NCI-H187 treated with DMSO at 0.1 percent for 48 hours (cell line): ENCODE results near the gene PEAR1.

ENCODE experiments used
- DNase-seq: peaks from one replicate; lab custom pipeline; 2025; lab: John Stamatoyannopoulos, UW

PEAR1 gene, protein sequence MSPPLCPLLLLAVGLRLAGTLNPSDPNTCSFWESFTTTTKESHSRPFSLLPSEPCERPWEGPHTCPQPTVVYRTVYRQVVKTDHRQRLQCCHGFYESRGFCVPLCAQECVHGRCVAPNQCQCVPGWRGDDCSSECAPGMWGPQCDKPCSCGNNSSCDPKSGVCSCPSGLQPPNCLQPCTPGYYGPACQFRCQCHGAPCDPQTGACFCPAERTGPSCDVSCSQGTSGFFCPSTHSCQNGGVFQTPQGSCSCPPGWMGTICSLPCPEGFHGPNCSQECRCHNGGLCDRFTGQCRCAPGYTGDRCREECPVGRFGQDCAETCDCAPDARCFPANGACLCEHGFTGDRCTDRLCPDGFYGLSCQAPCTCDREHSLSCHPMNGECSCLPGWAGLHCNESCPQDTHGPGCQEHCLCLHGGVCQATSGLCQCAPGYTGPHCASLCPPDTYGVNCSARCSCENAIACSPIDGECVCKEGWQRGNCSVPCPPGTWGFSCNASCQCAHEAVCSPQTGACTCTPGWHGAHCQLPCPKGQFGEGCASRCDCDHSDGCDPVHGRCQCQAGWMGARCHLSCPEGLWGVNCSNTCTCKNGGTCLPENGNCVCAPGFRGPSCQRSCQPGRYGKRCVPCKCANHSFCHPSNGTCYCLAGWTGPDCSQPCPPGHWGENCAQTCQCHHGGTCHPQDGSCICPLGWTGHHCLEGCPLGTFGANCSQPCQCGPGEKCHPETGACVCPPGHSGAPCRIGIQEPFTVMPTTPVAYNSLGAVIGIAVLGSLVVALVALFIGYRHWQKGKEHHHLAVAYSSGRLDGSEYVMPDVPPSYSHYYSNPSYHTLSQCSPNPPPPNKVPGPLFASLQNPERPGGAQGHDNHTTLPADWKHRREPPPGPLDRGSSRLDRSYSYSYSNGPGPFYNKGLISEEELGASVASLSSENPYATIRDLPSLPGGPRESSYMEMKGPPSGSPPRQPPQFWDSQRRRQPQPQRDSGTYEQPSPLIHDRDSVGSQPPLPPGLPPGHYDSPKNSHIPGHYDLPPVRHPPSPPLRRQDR

GRCh38 chr1:156893048-156893953, at the start of gene PEAR1:
Gene PEAR1, plus strand, starts transcription at chr1:156893718. Its CDS starts 10,209 bp downstream, at chr1:156903927.
- no peak for DNase-seq

- DNase-seq = no peak
Measured at GRCh38 chr1:156844102-156844501, 49.4 kb upstream of the PEAR1 start.

DNA sequence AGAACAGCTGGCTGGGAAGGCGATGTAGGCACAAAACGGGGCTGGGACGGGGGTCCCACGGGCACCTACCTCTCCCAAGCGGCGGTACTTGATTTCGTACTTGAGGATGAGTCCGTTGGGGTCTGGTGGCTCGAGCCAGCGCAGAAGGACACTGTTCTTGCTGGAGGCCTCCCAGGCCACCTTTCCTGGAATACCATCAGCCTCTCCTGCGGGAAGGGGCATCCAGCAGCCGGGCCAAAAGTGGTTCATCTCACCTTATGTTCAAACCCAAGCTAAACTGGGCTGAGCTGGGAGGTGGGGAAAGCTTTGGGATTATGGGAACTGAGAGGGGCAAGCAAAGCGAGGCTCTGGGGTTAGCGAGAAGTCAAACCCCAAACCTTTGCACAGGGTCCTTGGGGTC, 48.9 kb upstream of the PEAR1 start:
- no peak for DNase-seq

GRCh38 chr1:156845055-156845952, 48.2 kb upstream of the PEAR1 start:
- no peak for DNase-seq

DNA sequence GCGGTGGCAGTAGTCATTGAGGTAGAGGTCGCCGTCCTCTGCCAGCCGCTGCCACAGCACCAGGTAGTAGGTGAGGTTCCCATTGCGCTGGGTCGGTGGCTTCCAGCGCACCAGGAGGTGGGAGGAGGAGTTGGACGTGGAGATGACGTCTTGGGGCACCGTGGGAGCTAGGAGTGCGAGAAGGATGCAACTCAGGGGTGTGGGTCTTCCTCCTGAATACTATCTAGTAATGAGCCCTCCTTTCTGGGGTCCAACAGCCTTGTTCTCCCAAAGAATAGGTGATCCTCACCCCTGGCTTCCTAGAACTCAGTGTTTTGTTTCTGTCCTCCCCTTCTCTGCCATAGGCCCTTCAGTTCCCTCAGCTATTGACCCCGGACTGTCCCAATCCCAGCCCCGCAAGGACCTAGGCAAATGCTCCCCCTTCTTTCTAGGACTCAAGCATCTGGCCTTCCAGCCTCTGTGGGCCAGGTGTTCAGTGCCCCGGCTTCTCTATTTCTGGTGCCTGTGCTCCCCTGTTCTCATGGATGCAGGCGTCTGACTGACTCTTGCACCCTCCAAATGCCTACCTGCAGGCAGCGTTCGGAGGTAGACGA, 47.5 kb upstream of the PEAR1 start:
- DNase-seq = no peak

- DNase-seq = no peak
Measured at GRCh38 chr1:156846643-156847042, 46.9 kb upstream of the PEAR1 start.

DNA sequence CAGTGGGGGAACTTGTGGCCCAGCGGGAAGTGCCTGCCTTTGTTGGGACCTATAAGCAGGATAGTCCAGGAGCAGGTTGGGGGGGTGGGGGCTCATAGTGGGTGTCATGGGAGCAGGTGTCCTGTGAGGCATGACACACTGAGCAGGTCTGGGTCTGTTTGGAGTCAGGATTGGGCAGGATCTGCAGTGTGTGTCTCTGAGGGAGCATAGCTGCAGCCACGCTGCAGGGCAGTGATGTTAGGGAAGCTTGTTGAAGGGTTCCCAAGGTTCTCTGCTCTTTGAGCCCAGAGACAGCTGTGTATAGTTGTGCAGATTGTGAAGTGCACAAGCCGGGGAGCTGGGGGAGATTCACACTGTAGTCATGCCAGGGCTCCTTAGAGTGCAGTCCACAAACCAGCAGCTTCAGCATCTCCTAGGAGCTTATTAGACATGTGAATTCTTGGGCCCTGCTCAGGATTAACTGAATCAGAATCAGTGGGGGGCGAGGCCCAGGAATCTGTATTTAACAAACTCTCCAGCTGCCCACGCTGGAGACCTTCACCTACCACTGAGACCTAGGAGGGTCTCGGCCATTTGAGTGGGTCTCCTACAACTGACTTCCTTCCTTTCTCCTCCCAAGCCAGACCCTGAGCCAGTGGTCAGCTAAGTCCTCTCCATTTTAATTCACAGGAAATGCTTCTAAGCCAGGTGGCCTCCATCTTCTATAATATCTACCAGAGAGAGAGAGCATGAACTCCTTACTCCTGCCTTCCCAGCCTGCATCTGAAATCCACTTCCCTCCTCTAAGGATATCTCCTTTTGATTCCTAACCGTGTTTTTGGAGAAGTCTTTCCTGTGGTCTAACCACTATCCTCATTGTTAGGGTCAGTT, 45.7 kb upstream of the PEAR1 start:
- DNase-seq = no peak

DNA sequence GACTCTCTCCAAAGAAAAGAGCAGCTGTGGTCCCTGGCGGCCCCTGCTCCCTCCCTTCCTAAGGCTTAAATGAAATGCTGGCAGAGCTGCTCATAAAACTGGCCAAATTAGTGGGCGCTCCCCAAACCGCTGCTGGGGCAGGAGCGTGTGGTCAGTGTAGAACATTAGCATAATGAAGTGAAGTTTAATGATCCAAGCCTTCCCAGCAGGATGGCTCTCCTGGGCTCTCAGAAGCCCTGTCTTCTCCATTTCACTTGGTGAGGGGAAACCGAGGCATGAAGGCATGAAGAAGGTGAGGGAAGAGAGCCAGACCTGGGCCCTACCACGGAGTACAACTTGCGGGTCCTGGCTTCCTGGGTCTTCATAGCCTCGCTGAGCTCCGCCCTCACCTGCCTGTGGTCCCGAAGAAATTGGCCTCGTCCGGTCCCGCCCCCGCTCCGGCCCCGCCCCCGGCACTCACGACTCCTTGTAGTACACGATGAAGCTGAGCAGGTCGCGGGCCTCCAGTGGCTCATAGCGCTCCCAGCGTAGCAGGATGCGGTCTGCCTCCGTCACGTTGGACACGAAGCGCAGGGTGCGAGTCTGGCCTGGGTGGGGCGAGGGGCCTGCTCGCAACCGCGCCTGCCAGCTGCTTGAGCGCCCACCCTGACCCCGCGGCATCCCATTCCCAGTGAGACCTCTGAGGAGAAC, 44.9 kb upstream of the PEAR1 start:
- DNase-seq = no peak

- DNase-seq = no peak
Measured at GRCh38 chr1:156849151-156849496, 44.4 kb upstream of the PEAR1 start.

GRCh38 chr1:156851779-156852417, 41.6 kb upstream of the PEAR1 start:
- no peak for DNase-seq

- peak; percentile 96 for DNase-seq
Measured at GRCh38 chr1:156852418-156852874, 41.1 kb upstream of the PEAR1 start.

DNA sequence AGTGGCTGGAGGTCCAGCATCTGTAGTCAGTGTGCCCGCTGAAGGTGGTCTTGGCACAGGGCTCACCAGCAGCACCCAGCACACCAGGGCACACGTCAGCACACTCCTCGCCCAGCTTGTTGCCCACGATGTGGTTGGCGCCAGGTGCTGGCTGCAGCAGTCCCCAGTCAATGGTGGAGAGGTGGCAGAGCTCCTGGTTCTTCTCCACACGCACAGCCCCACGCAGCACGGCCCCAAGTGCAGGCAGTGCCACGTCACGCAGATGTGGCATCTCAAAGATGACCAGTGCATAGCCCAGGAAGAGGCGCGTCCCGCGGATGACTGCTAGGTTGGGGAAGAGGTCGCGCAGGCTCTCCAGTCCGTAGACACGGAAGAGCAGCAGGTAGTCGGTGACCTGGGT, 39.8 kb upstream of the PEAR1 start:
- DNase-seq = no peak

GRCh38 chr1:156854634-156855033, 38.9 kb upstream of the PEAR1 start:
- no peak for DNase-seq

DNA sequence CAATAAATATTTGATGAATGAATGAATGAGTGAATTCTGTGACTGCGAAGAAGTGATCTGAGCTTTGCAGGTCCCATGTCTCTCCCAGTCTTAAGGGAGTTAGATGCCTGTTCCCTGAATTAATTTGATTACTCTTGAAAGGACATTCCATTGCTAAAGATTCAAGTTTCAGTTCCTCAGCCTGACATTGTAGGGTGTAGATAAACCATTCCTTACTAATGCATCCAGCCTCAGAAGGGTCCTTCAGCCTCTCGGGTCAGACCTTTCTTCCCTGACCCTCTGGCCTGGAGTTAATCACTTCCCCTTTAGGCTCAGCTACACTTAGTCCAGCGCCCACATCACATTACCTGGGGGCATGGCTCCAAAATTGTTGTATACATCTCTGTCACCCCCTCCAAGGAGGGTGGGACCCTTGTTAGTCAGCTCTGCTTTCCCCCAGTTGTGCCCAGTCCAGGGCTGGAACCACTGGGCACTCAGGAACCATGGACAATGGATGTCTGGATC, 37.2 kb upstream of the PEAR1 start:
- DNase-seq = no peak

GRCh38 chr1:156857532-156857931, 36.0 kb upstream of the PEAR1 start:
- no peak for DNase-seq

DNA sequence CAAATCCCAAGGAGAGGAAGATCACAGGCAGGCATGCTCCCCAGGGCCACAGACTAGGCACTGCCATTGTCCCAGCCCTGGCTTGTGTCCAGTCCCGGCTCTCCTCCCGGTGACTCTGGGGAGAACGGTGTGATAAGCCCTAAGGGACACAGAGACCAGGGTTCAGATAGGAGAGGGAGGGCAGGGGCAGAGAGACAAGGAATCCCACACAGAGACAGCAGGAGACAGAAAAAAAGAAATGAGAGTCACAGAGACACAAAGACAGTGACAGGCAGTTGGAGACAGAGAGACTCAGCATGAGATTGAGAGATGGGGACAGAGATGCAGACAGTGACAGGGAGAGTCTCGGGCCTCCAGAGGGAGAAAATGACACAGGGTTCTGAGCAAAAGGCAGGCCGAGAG, 35.0 kb upstream of the PEAR1 start:
- no peak for DNase-seq

GRCh38 chr1:156858959-156859522, 34.5 kb upstream of the PEAR1 start, which contains the start of gene INSRR:
Gene INSRR, minus strand, starts transcription at chr1:156859117. Its CDS starts 496 bp downstream, at chr1:156858621.
- no peak for DNase-seq
